NCI-H82 (cell line): ENCODE data around the gene AIFM2.

ENCODE experiments used
- DNase-seq: peaks from one replicate; lab custom pipeline; 2025; lab: John Stamatoyannopoulos, UW

AIFM2 gene

DNA sequence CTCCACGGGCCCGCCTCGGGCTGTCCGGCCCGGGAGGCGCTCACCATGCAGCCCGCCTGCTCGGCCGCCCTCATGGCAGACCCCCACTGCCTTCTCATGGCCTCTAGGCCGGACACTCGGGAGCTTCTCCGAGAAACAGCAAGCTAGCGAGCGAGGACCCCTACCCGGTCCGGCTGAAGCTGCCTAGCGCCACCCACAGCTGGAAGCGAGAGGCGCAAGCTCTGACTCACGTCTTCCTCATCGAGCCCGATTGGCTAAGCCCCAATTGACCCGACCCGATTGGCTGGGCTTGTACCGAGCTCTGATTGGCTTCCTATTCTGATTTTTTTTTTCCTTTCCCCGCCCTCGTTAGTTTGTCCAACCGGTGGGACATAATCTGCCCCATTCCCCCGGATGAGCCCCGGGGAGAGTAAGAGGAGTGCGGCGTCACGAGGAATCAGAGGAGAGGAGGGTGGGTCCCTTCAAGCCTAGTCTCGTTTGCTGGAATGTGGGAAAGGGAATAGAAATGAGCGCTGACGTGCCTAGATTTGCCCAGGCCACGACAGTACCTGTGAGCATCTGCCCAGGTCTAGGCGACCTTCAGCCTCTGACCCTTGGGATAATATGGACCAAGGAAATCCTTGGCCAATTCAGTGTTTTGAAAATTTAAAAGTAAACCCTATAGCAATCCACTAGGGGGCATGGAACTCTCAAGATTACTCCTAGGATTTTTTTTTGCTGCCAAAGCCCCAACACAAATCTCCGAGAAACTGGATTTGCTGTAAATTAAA, 14.0 kb upstream of the AIFM2 start, which contains the start of gene TYSND1:
Gene TYSND1, minus strand, starts transcription at position 212 of the 770 bp plus-strand sequence. Its CDS starts 114 bp downstream, at position 98.
- peak; percentile 99 for DNase-seq

DNA sequence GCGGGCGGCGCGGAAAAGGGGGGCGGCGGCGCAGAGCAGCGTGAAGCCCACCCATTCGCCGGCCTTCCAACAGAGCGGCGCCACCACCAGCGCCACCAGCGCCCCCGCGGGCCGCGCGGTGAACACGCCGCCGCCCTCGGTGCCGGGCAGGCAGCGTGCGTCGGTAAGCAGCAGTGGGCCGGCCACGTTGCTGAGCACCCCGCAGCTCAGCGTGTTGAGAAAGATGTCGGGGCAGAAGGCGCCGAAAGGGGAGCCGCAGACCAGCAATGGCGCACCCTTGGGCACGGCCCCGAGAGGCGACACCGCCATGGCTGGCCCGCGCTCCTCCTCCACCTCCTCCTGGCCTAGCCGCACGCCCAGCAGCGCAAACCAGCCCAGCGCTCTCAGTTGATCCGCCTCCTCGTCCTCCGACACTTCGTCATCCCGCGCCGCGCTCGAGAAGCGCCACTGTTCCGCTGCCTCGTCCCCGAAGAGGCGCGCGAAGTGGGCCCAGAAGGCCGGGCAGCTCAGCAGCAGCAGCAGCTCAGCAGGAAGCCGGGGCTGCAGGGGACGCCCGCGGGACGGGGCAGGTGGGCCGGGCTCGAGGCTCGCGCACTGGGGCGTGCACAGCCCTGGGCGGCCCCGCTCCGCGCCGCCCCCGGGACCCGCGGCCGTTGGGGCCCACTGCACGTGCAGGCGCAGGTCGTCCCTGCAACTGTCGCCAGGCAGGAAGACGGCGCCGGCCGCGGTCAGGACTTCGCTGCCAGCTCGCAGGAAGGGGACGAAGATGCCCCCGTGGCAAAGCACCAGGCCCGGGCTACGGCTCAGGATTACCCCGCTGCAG, 13.3 kb upstream of the AIFM2 start:
- peak; percentile 73 for DNase-seq

DNA sequence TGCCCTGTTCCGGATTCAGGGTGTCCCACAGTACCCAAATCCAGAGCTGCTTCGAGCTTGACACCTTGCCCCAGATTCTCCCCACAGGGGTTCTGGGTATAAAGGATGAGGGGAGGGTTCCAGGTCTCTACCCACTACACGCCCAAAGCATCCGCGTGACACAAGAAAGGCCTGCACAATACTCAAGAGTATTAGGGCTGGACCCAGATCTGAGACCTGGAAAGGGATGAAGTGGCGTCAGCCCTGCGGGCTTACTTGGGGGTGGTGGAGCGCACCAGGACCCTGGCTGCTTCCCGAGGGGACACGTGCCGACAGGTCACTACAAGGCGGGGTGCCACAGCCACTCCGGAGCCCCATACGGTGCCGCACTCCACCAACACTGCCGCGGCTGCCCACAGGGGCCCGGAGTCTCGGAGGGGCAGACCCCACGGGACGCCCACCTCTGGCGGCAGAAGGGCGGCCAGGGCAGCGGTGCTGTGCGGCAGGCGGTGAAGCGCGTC, 12.6 kb upstream of the AIFM2 start:
- DNase-seq: peak; percentile 48

DNA sequence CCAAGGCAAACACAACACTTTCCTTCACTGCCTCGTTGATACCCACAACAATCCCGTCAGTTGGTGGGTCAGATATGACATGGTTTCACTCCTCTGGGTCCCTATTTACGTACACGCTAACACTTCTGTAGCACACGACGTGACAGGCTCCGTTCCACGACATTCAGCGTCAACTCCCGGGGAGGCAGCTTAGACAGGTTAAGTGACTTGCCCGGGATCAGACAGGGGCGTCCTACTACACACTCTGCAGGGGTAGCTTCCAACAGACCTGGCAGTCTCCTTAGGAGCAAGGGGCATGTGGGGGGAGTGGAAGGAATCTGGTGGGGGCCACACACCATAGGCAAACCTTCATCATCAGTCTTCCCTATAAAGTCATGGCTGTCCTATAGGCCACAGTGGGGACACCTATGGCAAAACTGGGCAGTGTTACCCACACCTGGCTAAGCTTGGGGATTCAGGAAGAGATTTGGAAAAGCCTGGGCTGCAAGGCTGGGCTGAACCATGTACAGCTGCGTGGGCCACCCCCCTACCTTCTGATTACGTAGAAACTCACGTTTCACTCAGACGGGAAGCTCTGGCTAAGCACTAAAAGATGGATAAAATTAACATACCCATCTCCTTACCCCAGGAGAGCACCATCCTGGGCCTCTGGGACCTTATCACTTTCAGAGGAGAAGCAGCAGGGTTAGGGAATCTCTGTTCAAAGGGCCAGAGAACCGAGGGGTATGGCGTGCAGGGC, 11.9 kb upstream of the AIFM2 start:
- DNase-seq: no peak

DNA sequence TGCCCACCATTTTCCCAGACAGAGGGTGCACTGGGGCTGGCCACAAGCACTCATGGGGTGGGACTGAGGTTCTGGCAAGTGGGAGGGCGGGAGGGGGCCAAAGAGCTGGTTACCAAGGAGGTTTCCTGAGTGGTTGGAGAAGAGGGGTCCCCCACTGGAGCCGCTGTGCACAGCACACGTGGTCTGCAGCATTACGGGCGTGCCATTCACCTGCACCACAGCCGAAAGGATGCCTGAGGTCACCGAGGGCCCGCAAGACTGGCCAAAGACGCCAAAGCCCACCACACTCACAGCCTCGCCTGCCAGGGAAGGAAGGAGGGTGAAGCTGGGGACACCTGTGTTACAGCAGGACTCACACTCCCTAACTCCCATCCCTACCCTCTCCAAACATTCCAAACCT, 9.9 kb upstream of the AIFM2 start:
- no peak for DNase-seq

DNA sequence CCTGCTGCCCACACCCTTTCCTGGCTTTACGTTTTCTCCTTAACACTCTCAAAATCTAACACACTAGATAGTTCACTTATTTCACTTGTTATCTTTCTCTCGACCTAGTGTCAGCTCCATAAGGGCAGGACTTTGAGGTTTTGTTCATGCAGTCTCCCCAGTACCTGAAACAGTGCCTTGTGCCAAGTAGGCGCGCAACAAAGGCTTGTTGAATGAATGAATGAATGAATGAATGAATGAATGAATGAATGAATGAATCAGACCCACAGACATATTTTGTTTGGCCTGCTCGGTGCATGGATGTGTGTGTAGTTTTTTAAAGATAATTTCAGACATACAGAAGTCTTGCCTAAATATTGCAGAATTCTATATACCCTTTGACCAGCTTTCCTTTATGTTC, 7.7 kb upstream of the AIFM2 start:
- no peak for DNase-seq

DNA sequence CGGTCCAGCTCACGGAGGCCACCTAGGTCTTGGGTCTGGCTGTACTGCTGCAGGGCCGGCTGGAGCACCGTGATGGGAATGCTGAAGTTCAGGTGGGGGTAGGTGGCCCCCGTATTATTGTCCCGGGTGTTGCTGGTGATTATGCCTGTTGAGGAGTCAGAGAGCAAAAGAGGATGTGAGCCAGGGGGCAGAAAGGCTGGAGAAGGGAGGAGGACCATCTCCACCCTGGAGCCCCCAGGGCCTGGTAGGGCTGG, 7.3 kb upstream of the AIFM2 start:
- DNase-seq: no peak

DNA sequence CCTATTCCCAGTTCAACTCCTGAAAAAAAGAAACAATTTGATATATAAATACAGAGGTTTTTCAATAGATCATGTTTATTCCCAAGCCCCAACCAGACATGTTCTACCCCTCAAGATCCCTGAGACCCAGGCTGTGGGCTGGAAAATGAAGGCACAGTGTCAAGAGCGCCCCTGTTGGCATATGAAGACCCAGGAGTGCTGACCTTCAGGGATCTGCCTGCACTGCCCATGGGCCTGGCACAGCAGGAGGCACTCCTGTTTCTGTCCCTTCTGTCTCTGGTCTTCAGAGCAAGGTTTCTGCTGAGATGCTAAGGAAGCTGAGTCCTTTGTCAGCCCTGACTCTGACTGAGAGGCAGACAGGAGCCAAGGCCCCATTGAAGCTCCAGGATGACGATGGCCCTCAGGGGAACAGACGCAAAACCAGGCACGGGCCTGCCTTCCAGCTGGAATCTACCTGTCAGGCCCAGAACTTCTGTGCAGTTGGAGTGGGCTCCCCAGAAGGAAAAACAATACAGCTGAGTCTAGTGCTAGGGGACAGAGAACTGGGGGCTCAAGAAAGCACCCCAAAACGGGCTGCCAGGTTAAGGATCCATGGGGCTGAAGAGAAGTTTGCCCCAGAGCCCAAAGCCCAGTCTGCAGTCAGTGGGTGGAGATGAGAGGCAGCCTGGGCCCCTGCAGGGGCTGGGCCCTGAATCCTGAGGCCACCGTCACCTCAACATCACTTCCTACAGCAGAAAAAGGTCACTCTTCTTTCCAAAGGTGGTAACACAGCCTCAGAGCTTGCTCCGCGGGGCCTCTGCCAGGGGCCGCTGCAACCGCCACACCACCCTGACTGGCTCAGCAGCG, 6.7 kb upstream of the AIFM2 start:
- DNase-seq: no peak

DNA sequence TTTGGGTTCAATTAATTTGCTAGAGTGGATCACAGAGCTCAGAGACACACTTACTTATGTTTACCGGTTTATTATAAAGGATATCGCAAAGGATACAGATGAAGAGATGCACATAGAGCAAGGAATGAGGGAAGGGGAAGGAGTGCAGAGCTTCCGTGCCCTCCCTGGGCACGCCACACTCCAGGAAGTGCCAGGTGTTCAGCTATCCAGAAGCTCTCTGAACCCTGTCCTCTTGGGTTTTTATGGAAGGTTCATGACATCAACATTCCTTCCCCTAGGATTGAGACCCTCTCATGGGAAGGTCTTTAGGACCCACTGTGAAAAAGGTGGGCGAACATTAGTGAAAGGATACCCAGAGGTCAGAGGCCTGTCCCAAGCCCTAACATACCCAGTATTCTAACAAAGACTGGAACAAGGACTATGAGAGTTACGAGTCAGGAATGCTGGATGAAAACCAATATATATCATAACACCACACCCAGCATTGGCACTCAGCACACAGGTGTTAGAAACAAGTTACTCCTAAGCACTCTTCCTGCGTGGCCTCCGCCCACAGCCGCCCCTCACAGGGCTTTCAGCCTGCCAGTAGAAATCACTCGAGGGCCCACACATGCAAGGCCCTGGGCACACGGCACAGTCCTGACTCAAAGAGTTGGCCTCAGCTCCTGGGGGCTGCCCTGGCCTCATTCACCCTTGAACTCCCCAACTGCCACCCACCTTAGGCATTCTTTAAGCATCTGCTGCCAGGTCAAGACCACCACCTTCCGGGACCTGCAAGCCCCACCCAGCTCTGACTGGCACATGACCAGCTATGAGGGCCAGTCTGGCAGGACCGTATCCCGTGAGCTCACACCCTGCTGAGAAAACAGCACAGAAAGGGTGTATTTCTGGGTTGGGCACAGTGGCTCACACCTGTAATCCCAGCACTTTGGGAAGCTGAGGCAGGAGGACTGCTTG, 5.6 kb upstream of the AIFM2 start:
- DNase-seq: no peak

DNA sequence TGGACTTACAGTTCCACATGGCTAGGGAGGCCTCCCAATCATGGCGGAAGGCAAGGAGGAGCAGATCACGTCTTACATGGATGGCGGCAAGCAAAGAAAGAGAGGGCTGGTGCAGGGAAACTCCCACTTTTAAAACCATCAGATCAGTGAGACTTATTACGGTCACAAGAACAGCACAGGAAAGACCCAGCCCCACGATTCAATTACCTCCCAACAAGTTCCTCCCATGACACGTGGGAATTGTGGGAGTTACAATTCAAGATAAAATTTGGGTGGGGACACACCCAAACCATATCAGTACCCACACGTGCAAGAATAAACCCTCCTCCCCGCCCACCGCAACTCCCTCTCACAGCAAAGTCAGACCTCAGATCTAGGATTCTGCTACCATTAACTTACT, 4.5 kb upstream of the AIFM2 start:
- DNase-seq: no peak

DNA sequence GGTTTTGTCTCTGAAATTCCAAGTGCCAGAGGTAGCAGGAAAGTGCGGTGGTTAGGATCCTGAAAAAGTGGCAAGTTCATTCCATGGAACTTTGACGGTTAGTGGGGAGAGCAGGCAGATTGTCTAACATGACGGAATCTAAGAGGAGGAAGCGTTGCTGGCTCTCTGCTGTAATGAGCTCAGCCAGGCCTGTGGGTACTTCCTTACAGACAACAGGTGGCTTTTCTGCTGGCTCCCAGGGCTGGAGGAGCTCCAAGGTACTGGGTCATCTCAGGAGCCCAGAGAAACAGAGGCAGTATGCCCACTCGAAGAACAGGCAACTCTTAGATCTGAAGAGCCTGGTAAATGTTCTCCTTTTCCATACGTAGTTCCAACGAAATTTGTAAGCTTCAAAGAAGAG, 3.1 kb upstream of the AIFM2 start:
- no peak for DNase-seq

DNA sequence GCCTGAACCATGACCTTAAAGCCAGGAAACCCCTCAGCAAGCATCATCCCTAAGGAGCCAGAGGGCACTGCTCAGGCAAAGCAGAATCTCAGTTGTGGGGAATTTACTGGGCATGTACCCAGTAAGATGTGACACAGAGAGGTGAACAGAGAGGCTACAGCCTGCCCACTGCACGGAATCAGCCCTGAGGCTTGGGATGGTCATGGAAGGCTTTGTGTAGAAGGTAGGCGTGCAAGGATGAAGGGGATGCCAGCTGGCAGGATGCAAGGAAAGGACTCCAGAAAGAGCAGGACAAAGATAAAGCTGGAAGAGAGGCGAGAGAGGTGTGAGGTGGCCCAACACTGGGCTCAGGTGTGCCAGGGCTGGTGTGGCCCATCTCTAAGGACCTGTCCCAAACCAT, 2.4 kb upstream of the AIFM2 start:
- DNase-seq: no peak

DNA sequence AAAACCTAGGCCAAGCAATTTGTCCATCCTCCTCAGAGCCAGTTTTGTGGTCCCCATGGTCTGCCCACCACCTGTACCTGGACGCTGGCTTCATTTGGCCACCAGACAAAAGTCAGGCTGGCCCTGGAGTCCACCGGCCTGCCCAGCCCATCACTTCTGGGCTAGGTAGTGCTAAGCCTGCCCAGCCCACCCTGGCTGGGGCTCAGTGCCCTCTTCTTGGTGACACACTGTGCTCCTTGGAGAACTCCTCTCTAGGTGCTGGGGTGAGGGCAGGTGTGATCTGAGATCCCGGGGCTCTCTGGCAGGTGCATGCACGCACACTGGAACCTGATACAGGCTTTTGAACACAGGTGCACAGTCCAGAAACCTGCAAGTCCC, 1.1 kb downstream of the AIFM2 start:
- no peak for DNase-seq

DNA sequence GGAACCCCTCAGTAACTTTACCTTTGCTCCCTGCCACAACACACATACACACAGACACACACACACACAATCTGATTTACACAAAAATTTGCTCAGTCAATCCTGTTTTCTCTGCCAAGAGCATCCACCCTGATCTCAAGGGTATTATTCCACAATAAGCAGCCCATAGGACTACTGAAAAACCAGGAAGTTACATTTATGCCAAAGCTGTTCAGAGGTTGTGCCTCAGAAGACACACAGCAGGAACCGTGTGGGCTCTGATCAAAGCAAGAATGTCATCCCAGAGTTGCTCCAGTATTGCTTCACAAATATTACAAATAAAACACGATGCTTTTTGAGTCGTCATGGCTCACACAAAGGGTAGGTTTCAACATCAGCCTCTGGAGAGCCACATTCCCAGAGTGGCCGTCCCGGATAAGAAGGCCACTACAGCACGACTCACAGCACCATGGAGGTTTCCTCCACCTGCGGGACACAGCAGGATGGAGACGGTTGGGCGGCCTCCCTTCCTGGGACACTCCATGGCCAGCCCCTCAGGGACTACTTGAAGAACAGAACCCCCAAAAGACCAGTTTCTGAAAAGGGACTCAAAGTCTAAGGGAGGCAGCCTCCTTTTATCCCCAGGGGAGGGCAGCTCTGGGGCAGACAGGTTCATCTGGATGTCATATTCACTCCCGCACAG, 1.6 kb downstream of the AIFM2 start:
- DNase-seq: no peak

DNA sequence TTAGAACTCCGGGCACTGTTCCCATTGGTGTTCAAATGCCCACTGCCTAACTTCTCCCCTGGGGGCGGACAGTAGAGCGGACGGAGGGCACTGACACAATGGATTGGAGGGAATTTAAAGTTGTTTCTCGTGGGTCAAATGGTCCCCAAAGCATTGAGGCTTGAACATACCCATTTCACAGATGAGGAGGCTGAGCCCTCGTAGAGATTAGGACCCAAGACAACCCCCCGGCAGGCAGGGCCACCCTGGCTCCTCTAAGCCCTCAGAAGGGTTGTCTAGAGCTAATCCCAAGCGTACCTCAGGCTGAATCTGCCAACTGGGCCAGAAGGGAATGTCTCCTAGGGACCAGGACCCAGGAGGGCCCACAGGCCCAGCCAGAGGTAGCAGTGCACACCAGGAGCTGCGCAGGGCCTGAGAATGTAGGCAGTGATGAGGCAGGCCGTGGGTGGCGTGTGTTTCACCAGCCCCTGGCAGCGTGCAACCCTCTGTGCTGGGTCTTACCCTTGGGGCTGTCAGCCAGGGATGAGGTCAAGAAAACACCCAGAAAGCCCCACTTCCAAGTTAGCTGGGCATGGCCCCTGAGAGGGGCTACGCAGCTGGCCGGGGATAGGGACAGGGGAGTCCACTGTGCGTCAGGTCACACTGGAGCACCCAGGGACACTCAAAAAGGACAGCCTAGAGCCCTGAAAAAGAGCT, 5.8 kb downstream of the AIFM2 start:
- no peak for DNase-seq

DNA sequence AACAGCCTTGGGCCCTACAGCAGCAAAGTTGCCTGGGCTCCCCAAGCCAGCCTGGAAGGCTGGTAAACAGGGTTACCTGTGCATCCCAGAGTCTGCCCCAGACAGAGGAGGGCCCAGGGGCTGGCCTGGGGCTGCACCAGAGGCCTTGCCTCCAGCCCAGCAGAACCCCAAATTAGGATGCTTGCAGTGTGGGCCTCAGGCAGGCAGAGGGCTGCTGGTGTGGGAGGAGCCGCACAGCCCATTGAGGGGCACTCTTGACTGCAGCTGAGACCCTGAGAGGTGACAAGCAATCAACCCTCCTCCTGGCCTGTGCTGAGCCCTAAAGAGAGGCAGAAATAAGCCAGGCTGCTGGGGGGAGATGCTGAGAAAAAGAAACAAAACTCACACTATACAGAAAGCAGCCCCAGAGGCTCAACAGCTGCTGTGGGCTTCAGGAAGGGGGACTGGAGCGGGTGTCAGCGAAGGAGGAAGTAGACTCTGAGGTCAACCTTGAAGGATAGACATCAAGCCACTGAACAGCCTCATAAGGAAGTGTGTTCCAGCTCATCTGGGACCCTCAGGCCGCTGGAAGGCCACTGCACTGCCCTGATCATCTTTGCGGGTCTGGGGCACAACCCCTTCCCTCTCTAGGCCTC, 6.6 kb downstream of the AIFM2 start:
- no peak for DNase-seq

DNA sequence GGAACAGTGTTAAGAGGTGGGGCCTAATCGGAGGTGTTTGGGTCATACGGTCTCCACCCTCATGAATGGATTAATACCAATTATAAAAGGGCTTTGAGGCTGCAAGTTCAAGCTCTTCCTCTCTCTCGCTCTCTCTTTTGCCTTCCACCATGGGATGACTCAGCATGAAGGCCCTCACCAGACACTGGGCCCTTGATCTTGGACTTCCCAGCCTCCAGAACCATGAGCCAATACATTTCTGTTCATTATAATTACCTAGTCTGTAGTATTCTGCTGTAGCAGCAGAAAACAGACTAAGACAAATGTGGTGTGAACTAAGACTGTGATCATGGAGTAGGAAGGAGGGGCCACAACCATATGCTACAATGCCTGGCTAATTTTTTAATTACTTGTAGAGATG, 7.7 kb downstream of the AIFM2 start:
- no peak for DNase-seq

DNA sequence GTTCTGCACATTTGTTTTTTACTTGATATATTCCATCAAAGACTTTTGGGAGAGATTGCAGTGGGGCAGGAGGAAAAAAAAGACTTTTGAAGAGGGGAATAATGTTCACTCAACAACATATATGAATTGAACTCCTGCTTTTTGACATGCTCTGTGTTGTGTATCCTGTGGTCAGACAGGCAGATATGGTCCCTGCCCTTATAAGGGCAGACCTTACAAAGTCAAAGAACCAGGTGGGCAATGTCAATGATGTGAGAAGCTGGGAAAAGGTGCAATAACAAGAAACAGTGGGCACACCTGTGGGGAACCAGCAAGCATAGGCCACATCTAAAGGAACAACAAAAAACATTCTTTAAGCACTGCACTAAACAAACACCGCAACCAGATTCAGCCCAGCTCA, 8.2 kb downstream of the AIFM2 start:
- DNase-seq: no peak

DNA sequence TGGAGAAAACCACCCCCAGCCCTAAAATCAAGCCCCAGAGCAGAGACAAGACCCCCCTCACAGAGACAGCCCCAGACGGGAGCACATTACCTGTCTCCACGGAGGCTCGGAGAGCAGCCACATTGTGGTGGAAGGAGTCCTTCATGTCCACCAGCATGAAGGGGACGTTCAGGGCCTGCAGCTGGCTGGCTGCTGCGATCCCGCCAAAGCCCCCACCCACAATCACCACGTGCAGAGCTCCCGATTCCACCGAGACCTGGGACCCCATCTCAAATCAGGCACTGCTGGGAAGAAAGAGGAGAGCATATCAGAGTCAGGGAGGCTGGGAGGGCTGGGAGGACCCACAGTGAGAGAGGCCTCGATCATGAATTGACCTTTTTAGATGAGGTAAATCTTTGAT, 8.8 kb downstream of the AIFM2 start:
- no peak for DNase-seq
